T1000 (cell line): ENCODE measurements around the gene ADGRD1.

ENCODE experiments used
- DNase-seq: peaks from one replicate; lab custom pipeline; 2025; ENCODE audit warnings: mixed read lengths; lab: John Stamatoyannopoulos, UW

Gene ADGRD1

DNA sequence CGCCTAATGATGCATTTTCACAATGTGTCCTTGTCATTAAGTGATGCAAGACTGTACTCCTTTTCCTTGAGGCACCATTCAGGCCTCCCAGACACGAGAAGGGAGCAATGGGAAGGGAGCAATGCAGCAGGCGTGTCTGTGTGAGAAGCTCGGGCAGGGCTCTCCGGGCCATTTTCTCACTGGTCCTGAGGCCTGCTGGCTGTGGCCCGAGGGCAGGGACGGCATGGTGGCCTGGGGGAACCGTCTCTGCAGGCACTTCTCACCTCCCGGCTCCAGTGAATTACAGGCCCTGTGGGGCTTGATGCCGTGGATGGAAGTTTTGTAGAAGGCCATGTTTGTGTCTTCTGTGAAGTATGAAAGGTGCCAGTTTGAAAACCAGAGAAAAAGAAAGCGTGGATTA, 71.0 kb downstream of the ADGRD1 start:
- DNase-seq: no peak

DNA sequence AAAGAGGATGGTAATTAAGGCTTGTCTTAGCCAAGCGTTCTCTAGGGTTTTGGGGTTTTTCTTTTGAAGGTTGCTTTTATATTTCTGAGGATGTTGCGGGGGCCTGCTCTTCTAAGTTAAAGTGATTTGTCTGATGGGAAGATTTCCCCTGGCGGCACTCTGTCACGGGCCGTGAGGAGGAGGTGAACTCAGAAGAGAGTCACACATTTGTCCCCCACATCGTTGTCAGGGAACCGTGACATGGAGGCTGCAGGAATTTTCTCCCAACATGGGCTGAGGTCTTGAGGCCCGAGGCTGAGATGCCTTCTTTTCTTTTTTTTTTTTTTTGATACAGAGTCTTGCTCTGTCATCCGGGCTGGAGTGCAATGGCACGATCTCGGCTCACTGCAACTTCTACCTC, 71.5 kb downstream of the ADGRD1 start:
- DNase-seq: no peak

GRCh38 chr12:131025939-131026702, 72.4 kb downstream of the ADGRD1 start:
- DNase-seq: no peak

GRCh38 chr12:131026754-131027153, 73.0 kb downstream of the ADGRD1 start:
- no peak for DNase-seq

DNA sequence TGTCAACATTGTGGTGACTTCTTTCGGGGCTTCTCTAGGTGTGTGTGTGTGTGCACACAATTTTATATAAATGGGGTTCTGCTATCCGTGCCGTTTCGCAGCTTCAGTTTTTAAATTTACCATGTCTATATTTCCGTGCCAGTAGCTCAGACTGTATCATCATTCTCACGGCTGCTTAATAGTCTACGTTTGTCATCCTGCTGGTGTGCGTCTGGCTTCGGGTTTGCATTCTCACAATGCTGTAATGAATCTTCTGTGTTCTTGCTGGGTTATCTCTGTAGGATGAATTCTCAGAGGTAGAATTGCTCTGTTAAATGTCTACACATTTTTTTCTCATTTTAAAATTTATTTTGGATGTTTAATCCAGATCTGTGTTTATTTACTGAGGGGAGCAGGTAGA, 73.6 kb downstream of the ADGRD1 start:
- no peak for DNase-seq

DNA sequence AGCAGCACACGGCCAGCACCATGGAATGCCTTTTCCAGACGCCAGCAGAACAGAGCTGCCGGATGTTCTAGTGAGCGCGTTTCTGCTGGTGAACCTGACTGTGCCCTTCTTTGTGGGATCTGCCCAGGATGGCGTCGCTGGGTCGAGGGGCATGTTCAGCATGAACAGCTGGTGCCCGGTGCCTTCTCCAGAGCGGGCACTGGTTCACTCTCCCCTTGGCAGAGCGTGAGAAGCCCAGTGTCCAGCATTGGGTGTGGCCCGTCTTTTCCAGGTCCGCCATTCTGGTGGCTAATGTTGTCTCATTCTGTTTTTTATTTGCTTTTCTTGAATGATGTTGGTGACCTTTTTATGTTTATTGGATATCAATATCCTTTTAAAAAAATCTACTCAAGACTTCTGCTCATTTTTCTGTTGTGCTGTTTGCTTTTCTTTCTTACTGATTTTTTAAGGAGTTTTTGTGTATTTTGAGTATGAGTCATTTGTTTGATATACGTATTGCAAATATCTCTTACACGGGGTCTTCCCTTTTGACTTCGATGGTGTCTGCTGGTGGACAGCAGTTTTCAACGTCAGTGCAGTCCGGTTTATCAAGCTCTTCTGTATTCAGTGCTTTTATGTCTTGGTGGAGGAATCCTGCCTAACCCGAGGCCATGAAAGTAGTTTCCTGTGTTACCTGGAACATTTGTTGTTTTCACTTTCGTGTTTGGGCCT, 74.3 kb downstream of the ADGRD1 start:
- no peak for DNase-seq

DNA sequence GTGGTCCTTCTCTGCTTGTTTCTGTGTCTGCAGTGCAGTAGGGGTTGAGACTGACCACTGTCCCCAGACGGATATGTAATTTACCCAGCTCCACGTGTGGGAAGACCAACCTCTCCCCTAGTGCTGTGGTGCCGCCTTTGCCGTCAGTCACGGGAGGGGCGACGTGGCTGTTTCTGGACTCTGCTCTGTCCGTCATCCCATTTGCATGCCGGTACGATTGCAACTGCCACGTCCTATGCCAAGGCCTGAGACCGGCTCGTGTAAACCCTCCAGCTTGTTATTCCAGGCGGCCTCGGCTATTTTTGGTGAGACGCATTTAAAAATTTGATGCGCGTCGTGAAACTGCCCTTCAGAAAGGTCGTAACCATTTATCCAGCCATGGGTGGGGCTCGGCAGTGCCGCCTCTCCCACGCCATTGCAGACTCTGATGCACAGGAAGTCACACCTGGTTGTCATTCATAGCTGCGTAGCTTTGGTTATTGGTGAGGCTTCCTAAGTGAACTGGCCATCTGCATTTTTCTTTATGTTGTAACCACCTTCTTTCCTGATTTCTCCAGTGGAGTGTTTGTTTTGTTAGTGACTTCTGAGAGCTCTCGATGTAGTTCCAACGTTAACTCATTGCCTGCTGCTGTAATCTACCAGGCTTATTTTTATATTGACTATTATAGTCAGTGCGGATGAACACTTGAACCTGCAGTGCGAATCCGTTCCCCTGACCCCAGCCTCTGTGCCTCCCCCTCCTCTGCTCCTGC, 75.1 kb downstream of the ADGRD1 start:
- DNase-seq: no peak

DNA sequence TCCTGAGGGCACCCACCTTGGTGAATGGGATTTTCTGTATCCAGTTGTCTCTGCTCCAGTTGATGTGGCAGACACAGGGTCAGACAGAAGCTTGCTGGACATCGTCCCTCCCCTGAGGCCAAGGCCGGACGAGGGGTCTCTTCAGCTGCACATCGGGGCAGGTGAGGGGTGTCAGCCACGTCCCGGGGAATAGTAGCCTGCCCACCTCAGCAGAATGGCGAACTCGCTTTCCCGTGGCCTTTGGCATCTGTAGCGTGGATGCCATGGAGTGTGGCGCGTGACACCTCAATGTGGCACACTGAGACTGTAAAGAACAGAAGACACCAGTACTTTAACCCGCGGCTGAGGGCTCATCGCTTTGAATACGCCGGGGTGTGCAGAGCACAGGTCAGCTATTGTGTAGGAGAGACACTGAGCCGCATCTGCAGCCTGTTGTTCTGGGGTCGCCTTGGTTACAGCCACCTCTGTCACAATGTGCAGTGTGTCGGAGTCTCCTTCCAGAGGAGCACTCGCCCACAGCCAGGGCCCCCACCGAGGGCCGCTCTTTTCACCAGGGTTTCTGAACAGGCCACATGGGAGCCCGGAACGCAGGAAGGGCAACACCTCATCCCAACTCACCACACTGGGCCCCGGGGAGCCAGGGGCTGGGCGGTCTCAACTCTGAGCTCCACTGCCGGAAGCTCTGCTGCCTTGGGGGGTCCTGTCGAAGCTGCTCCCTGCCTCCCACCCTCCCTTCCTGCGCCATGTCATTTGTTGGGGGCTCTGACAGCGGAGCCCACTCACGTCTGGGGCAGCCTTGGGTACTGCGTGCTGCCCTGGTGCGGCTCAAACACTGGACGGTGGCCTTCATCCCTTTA, 77.0 kb downstream of the ADGRD1 start:
- DNase-seq: no peak

GRCh38 chr12:131032082-131032750, 78.5 kb downstream of the ADGRD1 start:
- no peak for DNase-seq

GRCh38 chr12:131033486-131033885, 79.8 kb downstream of the ADGRD1 start:
- DNase-seq: no peak

DNA sequence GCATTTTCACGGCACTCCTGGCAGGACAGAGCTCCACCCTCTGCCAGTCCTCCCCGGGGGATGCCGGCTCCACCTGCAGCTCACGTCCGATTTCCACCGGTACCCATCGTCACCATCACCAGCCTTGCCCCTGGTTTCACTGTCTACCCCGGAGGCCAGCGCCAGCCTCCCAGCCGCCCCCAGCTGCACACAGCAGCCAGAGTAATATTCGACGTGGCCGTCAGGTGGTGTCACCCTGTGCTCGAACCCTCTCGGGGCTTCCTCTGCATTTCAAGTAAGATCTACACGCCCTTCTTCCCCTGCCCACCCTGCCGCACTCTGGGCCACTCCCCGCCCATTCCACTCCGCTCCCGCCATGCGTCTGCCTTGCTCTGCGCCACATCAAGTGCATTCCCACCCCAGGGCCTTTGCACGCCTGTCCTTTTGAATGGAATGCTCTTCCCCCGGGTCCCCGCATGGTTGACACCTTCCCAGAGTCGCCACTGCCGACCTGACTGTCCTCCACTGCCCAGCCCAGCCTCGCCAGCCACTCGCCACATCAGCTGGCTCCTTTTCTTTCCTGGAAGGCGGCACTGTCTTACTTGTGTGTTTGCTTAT, 80.3 kb downstream of the ADGRD1 start:
- no peak for DNase-seq

- no peak for DNase-seq
Observed at GRCh38 chr12:131034631-131035244, 81.0 kb downstream of the ADGRD1 start.

GRCh38 chr12:131035245-131035681, 81.6 kb downstream of the ADGRD1 start:
- DNase-seq: no peak

DNA sequence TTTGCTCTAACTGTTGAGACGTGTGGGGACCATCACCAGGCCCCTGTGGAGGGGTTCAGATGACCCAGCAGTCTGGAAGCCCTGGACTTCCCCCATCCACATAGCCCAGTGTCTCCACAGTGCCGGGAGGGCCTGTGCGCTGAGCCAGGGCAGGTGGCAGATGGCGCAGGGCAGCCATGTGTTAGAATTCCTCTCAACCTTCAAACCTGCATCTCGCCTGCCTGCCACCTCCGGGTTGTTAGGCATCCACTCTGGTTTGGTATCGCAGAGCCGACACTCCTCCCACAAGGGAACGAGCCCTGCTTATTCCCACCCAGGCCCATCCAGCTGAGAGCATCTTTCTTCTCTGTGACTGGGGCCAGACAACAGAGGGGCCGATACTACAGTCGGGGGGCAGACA, 84.5 kb downstream of the ADGRD1 start:
- DNase-seq: no peak

DNA sequence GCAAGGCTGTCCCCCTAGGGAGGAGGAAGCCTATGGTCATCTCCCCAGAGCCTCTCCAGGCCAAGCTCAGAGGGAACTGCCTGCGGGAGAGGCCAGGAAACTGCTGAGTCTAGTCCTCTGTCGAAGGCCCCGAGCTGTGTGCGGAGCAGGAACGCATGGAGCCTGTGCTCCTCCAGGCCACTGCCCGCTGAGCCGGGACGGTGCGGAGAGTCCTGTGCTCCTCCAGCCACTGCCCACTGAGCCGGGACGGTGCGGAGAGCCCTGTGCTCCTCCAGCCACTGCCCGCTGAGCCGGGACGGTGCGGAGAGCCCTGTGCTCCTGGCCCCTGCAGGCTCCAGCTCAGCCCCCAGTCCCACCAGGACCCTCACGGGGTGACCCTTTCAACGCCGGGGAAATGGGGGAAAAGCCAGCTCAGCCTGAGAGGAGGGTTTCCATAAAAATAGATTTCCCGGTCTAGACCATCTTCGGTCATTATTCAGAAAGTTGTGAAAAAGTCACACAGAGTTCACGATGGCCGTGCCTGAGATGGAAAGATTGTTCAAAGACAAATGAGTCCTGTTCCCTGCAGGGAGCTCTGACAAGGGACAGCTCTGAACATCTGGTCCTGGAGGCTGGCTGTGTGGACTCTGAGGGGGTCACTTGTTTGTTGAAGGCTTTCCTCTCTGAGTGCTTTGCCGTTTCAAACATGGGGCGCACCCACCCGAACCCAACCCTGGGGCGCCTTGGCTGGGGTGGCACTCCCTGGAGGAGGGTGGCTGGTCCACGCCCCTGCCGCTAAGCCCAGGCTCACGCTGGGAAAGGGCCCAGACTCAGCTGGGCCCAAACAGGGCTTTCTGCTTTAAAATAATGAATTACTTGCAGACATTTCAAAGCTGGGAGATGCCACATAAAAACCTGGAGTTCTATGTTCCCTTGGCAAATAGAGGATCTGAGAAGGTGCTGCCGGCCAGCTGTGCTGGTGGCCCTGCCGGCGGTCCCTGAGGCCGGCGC, 85.5 kb downstream of the ADGRD1 start:
- DNase-seq: no peak

DNA sequence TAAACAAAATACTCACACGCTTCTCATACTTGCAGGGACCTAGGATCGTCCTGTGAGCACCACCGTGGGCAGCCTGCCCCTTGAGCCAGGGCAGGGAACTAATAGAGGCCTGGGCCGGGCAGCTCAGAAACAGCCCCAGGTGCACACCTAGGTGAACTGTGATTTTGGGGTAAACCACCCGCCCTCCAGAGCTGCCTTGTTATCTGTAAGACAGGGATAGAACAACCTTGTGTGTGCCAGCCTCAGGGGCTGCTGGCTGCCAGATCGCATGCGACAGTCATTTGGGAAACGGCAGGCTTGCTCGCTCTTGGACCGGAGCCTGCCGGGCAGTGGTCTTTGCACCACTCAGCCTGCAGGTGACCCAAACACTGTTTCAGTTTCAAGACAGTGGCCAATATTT, 86.8 kb downstream of the ADGRD1 start:
- no peak for DNase-seq

DNA sequence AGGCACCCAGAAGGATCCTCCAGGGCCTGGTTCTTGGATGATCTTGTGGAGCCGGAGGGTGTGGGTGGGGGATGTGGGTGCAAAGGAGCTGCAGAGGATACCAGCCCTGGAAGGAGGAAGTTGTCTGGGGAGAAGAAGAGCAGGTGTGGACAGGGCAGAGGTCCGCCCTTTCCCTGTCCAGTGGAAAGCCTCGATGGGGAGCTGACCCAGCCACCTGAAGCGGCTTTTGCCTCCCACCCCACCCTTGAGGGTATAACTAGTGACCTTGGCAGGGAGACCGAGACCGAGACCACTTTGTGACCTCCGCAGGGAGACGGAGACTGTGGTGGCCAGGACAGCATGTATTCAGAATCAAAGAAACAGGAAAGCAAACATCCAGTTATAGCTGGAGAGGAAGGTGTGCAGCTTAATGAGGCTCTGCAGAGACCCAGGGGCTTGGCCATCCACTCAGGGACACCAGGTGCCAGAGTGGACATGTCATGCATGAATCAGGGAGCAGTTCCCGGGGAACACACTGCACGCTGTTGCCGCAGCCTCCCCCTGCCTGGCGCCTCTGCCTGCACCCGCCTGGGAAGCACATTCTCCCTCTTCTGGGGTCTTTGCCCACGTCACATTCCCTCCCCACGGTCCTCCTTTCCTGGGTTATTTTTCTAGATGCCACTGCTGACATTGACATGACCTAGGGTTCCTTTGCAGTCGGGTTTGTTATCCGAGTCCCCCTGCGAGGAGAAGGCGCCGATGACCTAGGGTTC, 87.7 kb downstream of the ADGRD1 start:
- DNase-seq: no peak
